Stomach (tissue), 9 donors: ENCODE data around the gene GRB10. TPM values are rescaled to one million over a fixed set of nuclear protein-coding genes. Genes with fewer than 3 reads are reported as not detected.

Experiments used
- DNase-seq, 2 donors: peaks; one replicate each; pipeline versions ENCODE4 v3.0.0 to v3.0.0-alpha.2; 2013 to 2019
- H3K27ac ChIP-seq, 5 donors: fragments of 200-600 bp in 4 of 5; sonication (generic) in 4 of 5; one replicate each; pipeline ENCODE4 v1.5.1; 2013 to 2019; ENCODE audit warnings: mild to moderate bottlenecking in 1 of 5, moderate library complexity in 1 of 5
- H3K27me3 ChIP-seq, 3 donors: fragments of 200-600 bp; sonication (generic); one replicate each; pipeline ENCODE4 v1.5.1; 2017 to 2019; ENCODE audit warnings: mixed run types in 1 of 3
- H3K36me3 ChIP-seq, 4 donors: fragments of 200-600 bp; sonication (generic); 1 replicate in 3 of 4; 2 replicates in 1 of 4; pipeline ENCODE4 v1.5.1; 2016 to 2019
- H3K4me1 ChIP-seq, 4 donors: fragments of 200-600 bp; sonication (generic); one replicate each; pipeline ENCODE4 v1.5.1; 2016 to 2019
- H3K4me3 ChIP-seq, 4 donors: fragments of 200-600 bp; sonication (generic) in 3 of 4; one replicate each; pipeline ENCODE4 v1.5.1; 2016 to 2019; ENCODE audit warnings: mild to moderate bottlenecking in 1 of 4
- H3K9me3 ChIP-seq, 4 donors: fragments of 200-600 bp; sonication (generic); one replicate each; pipeline ENCODE4 v1.5.1; 2016 to 2019
- EP300 ChIP-seq: sonication (generic); formaldehyde crosslinking; IDR thresholded peaks from one replicate; pipeline ENCODE4 v1.6.1; 2017; ENCODE audit warnings: antibody characterized with exemption
- POLR2A ChIP-seq, 4 donors: fragments of 450-650 bp; IDR thresholded peaks; one replicate each; pipeline ENCODE4 v1.6.1; 2016; ENCODE audit warnings: antibody characterized with exemption in 4 of 4, control low read depth in 2 of 4, mild to moderate bottlenecking in 1 of 4, moderate library complexity in 1 of 4
- POLR2AphosphoS5 ChIP-seq, 3 donors: sonication (generic); formaldehyde crosslinking; IDR thresholded peaks; one replicate each; pipeline ENCODE4 v1.6.1; 2016; ENCODE audit warnings: antibody characterized with exemption in 3 of 3
- WGBS, 5 donors: extraction: QIAGEN DNeasy Blood & Tissue Kit in 3 of 5; methylation state at CpG; one replicate each; pipeline versions ENCODE4 v1.1.5 to v1.1.7; 2013 to 2018; 5-methylcytosine and 5-hydroxymethylcytosine counted together
- intact Hi-C: fragments of 100-400 bp; cut with DNase I; formaldehyde crosslinking; loops from one replicate; pipeline ENCODE4 v1.15.1; 2023; ENCODE audit warnings: low total_unique reads
- polyA plus RNA-seq, 3 donors: library from polyadenylated mRNA; stranded (reverse); fragments of 200-250 nt; gene quantifications; one replicate each; pipeline ENCODE4 v1.2.3, GENCODE V29; 2013
- total RNA-seq, 5 donors: library from RNA; depleted of rRNA; stranded (reverse); fragments of >200 nt; gene quantifications; one replicate each; pipeline versions ENCODE4 v1.1.0 to v1.2.3, GENCODE V29; 2014 to 2016
- TF ChIP-seq, protein P1 (sequence below), 7 experiments: fragments of 450-650 bp in 4 of 7; fragments of 200-600 bp in 3 of 7; sonication (generic) in 3 of 7; IDR thresholded peaks; one replicate each; pipeline ENCODE4 v1.5.1; 2016 to 2019; ENCODE audit warnings: antibody characterized with exemption in 7 of 7, control low read depth in 2 of 7, mild to moderate bottlenecking in 1 of 7
- donor health status: healthy with polysubstance abuse.
- donor health status: Bipolar disorder and iron deficiency.
- donor health status: healthy.

GRB10 gene
- total and polyA plus RNA-seq, 8 donors = 10.2 to 84.9 (median 49.6) TPM

DNA sequence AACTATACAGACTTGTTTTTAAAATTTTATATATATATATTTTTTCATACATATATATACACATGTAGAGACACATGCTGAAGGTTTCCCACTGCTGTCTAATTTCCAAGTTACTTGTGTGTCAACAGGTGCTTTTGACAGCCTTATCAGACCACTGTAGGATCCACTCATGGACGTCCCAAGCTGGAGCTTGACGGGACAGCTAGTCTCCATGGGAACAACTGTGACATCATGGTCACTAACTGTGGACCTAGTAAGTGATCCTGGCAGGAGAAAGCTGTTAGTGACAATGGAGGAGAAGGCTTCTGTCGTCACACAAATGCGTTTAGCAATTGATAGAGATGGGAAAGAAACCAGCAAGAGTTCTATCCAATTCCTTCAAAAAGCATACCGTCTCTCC, 157.3 kb downstream of the GRB10 start:
- DNase-seq = no peak
- Histone ChIP-seq H3K4me1 (peaks cover 0 to 27% (median 6%) of the 10 kb centered on the region in 4 donors), H3K27ac (no peak overlapping the region), H3K4me3 (no peak overlapping the region), H3K27me3 (no peaks in the 10 kb centered on the region), H3K9me3 (no peaks in the 10 kb centered on the region), H3K36me3 (peaks cover 7 to 18% (median 17%) of the 10 kb centered on the region in 4 donors)
- TF ChIP-seq, protein P1, sequence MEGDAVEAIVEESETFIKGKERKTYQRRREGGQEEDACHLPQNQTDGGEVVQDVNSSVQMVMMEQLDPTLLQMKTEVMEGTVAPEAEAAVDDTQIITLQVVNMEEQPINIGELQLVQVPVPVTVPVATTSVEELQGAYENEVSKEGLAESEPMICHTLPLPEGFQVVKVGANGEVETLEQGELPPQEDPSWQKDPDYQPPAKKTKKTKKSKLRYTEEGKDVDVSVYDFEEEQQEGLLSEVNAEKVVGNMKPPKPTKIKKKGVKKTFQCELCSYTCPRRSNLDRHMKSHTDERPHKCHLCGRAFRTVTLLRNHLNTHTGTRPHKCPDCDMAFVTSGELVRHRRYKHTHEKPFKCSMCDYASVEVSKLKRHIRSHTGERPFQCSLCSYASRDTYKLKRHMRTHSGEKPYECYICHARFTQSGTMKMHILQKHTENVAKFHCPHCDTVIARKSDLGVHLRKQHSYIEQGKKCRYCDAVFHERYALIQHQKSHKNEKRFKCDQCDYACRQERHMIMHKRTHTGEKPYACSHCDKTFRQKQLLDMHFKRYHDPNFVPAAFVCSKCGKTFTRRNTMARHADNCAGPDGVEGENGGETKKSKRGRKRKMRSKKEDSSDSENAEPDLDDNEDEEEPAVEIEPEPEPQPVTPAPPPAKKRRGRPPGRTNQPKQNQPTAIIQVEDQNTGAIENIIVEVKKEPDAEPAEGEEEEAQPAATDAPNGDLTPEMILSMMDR (IDR thresholded peaks at IDR 0.05) = no peak
- WGBS, 5 donors = 79 to 93% (median 86%) methylated on average over 5 of the region's 5 CpGs
- intact Hi-C loops = no loop called here

DNA sequence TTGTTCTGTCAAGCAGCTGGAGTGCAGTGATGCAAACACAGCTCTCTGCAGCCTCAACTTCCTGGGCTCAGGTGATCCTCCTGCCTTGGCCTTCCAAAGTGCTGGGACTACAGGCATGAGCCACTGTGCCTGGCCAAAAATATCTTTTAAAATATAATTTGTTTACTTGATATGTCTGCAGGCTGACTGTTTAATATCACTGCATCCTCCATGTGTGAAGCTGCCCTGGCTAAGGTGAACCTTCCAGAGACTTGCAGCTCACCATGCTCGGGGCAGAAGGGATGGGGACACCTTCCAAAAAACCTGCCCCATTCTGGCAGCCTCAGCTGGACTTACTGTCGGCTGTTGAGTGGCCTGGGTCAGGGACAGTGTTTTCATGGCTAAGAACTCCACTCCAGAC, 159.9 kb downstream of the GRB10 start:
- no peak overlapping the region for H3K4me3 ChIP-seq
- TF ChIP-seq POLR2AphosphoS5 (IDR thresholded peaks at IDR 0.05) (no peak), EP300 (no peak), POLR2A (IDR thresholded peaks at IDR 0.05) (no peak)
- TF ChIP-seq, protein P1 (IDR thresholded peaks at IDR 0.05) = no peak
- H3K27me3 ChIP-seq = no peaks in the 10 kb centered on the region
- no peak for DNase-seq
- intact Hi-C loops = no loop called here
- H3K9me3 ChIP-seq = no peaks in the 10 kb centered on the region
- no peak overlapping the region for H3K27ac ChIP-seq
- H3K36me3 ChIP-seq = peaks cover 7 to 22% (median 20%) of the 10 kb centered on the region in 4 donors
- WGBS, 5 donors = 79 to 88% (median 85%) methylated on average over 2 of the region's 2 CpGs
- peaks cover 0 to 22% (median 7%) of the 10 kb centered on the region in 4 donors for H3K4me1 ChIP-seq

DNA sequence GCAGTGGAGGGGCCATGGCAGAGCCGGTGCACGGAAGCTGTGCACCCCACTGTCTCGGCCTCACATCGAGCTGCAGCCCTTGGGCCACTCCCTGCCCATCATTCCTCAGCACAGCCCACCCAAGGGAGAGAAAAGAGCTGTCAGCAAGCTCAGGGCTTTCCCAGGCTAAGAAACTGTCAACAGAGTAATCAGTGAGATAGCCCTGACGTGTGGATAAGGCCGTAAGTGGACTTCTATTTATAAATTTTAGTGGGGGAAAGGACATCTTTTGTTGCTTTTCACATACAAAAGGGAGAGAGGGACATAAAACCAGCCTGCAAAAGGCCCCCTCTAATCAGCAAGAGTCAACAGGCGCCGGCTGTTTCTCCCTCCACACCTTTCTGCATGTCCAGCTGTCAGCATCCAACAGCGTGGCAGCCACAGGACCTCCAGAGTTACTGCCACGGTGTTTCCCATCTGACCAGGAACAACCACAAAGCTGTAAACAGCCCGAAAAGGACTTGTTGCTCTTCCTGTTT, 160.7 kb downstream of the GRB10 start:
- Histone ChIP-seq H3K27me3 (no peaks in the 10 kb centered on the region), H3K27ac (no peak overlapping the region), H3K4me1 (peaks cover 0 to 22% (median 7%) of the 10 kb centered on the region in 4 donors), H3K9me3 (no peaks in the 10 kb centered on the region), H3K4me3 (no peak overlapping the region), H3K36me3 (peaks cover 7 to 30% (median 26%) of the 10 kb centered on the region in 4 donors)
- intact Hi-C loops = no loop called here
- 42 to 57% (median 55%) methylated on average over 10 to 11 of the region's 11 CpGs for WGBS, 5 donors
- TF ChIP-seq, protein P1 (IDR thresholded peaks at IDR 0.05) = no peak
- TF ChIP-seq EP300 (no peak), POLR2AphosphoS5 (IDR thresholded peaks at IDR 0.05) (no peak), POLR2A (IDR thresholded peaks at IDR 0.05) (no peak)
- peak in 1 of 2 donors; percentile 51 for DNase-seq

DNA sequence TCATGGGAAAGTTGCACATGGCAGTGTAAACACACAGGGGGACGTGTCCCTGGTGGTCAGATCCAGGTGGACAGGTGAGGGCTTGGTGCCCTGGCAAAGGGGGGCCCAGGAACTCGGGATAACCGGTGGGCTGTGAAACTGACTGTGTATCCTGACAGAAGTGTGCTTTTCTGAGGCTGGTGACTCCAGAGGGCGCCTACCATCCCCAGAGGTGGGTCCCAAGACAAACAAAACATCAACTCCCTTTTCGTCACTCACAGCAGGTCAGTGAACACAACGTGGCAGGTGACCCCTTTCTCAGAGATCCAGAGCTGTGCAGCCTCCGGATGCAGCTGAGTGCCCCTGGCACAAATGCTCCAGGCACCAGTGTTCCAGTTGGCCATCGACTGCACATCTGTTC, 161.5 kb downstream of the GRB10 start:
- no peak overlapping the region for H3K4me3 ChIP-seq
- H3K4me1 ChIP-seq = peaks cover 0 to 22% (median 7%) of the 10 kb centered on the region in 4 donors
- DNase-seq = no peak
- intact Hi-C loops = no loop called here
- no peak overlapping the region for H3K27ac ChIP-seq
- H3K36me3 ChIP-seq = peaks cover 6 to 31% (median 26%) of the 10 kb centered on the region in 4 donors
- 66 to 80% (median 71%) methylated on average over 4 to 8 of the region's 8 CpGs for WGBS, 5 donors
- TF ChIP-seq POLR2A (IDR thresholded peaks at IDR 0.05) (no peak), POLR2AphosphoS5 (IDR thresholded peaks at IDR 0.05) (no peak), EP300 (no peak)
- TF ChIP-seq, protein P1 (IDR thresholded peaks at IDR 0.05) = no peak
- no peaks in the 10 kb centered on the region for H3K9me3 ChIP-seq
- no peaks in the 10 kb centered on the region for H3K27me3 ChIP-seq
